RPMI8226 (cell line): ENCODE data around the gene ARHGAP26.

ENCODE experiments used
- DNase-seq: peaks from one replicate; pipeline ENCODE4 v3.0.0-alpha.2; 2015

Gene ARHGAP26

DNA sequence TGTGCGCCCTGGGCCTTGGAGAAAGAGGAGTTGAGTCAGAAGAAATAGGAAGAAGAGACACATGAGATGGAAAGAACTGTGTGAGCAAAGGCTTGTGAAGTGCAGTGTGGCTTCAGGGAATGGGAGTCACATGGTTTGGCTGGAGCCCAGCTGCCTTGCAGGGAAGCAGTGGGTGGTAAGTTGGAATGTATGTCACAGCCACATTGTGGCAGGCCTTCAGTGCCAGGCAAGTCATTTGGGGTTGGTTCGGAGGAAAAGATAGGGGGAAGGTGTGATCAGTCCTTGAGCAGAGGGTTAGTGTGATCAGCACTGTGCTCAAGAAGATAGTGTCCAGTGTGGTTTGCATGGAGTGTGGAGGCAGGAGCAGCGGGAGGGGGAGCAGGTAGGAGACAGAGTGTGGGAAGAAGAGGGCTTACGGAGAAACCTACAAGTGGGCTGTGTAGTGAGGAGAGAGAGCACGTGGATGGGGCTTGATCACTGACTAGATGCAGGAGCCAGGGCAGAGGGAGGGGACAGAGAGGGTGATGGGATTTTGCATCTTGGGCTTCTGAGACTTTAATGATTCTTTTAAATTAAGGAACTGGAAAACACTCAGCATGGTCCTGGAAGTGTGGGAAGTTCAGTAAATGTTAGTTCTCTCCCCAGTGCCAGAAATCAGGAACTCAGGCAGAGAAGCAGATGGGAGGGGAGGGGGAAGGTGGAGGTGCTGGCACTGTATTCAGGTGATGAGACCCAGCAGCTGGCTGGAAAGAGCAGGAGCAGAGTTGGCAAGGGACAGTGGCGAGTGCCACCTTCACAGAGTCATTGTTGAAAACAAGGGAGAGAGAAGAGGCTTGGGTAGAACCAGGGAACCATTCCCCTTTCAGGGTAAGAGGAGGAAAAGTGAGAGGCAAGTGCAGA is 46.6 kb downstream of the ARHGAP26 start:
- DNase-seq: no peak

- no peak for DNase-seq
Measured at GRCh38 chr5:142817949-142818431, 47.8 kb downstream of the ARHGAP26 start.

- no peak for DNase-seq
Measured at GRCh38 chr5:142819292-142819691, 49.1 kb downstream of the ARHGAP26 start.

DNA sequence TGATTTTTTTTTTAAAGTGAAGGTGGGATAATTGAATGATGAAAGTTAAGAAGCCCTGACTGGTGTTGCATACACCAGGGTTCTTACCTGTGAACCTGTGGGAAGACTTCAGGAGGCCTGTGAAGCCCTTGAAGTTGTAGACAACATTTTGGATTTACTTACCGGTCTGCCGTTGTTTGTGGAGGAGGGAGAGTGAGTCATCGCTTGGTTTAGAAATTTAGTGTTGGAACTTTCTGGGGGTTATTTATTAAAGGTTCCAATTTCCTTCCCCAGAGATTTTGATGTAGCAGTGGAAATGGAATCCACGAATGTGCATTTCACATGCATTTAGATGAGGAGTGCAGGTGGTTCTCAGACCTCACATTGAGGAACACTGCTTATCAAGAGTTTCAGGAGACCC is 49.6 kb downstream of the ARHGAP26 start:
- no peak for DNase-seq

- DNase-seq: no peak
Measured at GRCh38 chr5:142820447-142820846, 50.3 kb downstream of the ARHGAP26 start.

GRCh38 chr5:142821034-142821732 is 51.0 kb downstream of the ARHGAP26 start:
- no peak for DNase-seq

GRCh38 chr5:142821733-142822487 is 51.7 kb downstream of the ARHGAP26 start:
- no peak for DNase-seq

GRCh38 chr5:142823126-142823525 is 52.9 kb downstream of the ARHGAP26 start:
- DNase-seq: no peak

- DNase-seq: no peak
Measured at GRCh38 chr5:142823806-142824205, 53.6 kb downstream of the ARHGAP26 start.

DNA sequence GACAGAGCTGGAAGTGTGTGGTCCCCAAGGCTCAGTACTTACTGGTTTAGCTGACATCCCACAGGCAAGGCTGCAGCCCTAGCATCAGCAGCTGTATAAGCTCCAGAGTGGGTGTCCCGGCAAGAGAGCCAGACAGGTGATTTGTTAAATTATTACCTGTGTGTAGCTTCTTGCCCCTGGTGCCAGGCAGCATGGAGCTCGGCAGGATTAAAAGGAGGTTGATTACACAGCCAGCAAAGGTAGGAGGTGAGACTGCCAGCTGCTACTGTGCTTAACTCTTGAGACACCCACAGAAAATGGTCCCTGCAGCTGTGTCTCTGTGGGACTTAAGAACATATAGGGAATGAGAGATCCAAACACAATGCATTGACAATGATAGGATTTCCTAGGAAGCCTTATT is 54.2 kb downstream of the ARHGAP26 start:
- no peak for DNase-seq

DNA sequence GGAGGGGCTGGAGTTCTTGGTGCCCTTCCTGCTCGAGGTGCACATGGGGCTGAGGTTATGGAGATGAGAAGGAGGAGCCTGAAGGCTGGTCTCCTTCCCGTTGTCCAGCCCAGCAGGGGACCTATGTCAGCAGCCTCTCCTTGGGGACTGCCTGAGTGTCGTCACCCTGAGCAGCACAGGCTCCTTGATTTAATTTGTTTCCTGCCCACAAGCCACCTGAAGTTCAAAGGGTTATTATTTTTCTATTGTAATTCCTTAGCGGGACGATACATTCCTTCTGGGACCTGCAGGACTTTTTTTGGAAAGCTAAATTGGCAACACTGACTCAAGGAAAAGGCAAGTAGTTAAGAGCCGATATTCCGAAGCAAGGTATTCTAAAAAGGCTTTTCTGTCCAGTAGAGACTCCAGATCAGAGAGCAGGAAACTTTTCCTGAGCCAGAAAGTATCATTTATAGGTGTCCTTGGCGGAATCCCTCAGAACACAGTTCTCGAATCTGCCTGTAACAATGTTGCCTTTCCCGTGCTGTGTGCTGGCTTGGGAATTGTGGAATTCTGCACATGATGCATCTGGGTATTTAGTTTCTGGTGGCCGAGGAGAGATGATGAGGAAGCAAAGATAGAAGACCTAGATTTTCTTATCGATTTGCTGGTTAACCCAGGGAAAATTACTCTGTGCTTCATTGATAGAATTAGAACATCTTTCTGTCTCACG is 55.4 kb downstream of the ARHGAP26 start:
- DNase-seq: no peak

- no peak for DNase-seq
Measured at GRCh38 chr5:142826093-142826492, 55.9 kb downstream of the ARHGAP26 start.

GRCh38 chr5:142826741-142827492 is 56.7 kb downstream of the ARHGAP26 start:
- peak; percentile 84 for DNase-seq

DNA sequence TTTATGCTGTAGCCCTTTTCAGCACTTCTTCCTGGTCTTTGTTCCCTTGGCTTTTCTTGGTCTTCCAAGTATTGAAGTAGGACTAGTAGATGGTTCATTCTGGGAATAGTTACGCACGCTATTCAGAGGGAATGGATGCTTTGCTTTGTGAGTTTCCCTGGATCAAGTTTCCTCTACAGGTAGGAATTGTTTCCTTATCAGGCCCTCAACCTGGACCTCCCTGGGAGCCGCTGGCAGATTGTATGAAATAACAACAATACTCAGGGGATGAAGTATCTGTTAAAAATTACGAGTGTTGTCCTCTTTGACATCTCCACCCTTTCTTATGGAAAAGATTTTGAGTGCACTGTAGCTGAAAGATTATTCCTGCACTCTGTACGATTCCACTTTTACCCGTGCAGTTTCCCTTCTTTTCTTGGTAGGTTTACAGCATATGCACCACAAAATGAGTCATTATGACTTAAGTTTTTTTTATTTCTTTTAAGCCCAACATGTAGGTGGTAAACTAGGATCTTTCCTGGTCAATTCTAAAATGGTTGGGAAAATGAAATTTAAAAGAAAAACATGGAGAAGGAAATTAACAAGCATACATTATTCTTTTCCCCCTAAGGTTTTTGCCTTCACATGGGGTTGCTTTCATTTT is 57.9 kb downstream of the ARHGAP26 start:
- no peak for DNase-seq

DNA sequence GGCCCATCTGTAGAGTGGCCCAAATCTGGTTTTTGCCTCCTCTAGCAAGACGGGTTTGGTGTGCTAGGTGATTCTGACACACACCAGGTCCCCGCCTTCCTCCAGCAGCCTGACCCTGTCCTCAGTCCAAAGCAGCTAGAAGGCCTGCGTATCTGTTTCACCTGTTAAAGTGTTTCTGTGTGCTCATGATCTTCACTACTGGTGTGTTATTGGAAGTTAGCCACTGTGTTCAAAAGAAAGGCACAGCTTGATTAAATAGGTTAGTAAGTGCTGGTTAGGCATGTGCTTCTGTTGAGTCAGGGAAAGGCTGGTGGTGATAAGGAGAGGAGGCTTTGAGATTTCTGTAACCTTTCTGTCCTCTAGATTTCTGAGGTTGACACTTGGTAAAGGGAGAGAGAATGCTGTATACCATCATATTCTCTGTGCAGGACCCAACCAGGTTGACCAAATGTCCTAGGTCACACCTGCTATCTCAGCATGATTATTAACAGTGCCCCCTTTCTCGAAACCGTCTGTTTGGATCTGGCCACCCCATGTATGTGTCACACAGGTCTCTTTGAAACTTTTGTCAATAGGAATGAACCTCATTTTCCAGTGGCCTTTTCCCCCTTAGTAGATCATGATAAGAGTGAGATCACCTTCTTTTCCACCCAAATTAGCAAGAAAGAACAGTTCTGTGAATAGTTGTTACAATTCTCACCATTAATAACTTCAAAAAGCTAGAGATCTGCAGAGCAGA is 58.8 kb downstream of the ARHGAP26 start:
- no peak for DNase-seq

DNA sequence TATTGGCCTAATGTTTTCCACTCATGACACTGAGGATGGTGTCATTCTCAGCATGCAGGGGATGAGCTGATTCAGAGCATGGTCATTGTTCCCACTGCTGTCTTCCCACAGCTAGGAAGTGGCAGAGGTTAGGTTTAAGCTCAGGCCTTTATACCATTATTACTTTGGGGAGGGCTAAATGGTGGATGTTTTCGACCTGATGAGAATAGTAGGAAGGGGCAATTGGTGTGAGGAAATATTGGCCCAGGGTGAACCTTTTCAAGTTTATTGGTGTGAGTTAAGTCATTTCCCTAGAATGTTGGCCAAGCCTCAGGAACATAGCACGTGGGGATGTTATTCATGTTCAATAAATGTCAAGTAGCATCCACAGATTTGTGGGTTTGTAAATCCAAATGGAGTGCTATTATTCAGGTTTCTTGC is 59.6 kb downstream of the ARHGAP26 start:
- DNase-seq: no peak

DNA sequence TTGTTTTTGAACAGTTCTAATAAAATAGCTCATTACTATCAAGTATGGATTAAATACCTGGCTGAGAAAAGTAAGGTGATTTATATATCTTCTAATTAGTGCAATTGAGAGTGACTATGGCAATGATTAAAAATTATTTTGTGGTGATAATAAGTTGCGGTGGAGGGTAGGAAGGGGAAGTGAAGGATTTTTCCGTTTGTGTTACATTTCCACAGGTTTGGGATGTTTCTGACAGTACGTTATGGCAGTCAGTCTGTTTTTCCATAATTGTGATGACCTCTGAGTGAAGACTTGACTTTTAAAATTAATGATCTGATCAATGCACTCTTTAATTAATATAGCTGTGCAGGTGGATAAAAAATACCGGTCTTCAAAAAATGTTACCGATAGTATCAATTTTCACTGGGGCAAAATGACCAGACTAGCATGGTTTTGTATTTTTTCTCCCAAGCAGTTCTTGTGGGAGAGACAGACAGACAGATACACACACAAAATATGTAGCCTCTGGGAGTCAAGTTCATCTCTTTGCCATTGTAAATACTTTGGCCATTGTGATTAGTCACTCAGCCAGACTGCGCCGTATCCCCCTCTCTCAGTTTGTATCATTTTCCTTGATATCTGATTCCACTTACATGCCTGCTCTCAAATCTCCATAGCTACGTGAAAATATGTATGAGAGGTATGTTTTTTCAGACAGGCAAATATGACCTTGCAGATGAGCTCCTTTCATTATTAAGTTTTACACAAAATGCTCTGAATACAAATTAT is 60.2 kb downstream of the ARHGAP26 start:
- DNase-seq: no peak

GRCh38 chr5:142831009-142831383 is 60.8 kb downstream of the ARHGAP26 start:
- no peak for DNase-seq

DNA sequence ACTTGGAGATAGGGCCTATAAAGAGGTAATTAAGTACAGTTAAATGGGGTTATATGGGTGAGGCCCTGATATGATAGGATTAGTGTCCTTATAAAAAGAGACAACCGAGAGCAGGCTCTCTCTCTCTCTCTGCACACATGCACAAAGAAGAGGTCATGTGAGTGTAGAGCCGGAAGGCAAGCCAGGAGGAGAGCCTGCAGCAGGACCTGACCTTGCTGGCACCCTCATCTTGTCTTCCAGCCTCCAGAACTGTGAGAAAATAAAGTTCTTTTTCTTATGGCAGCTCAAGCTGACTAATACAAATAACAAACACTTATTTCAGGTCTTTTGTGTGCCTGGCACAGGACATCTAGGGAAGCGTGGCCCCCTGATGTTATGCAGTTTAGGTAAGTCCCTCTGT is 62.1 kb downstream of the ARHGAP26 start:
- DNase-seq: no peak
